ENCODE data around the gene VSX1.

VSX1 gene

GRCh38 chr20:25073544-25073943, 8.4 kb downstream of the VSX1 start:
- TF ChIP-seq, protein P1, sequence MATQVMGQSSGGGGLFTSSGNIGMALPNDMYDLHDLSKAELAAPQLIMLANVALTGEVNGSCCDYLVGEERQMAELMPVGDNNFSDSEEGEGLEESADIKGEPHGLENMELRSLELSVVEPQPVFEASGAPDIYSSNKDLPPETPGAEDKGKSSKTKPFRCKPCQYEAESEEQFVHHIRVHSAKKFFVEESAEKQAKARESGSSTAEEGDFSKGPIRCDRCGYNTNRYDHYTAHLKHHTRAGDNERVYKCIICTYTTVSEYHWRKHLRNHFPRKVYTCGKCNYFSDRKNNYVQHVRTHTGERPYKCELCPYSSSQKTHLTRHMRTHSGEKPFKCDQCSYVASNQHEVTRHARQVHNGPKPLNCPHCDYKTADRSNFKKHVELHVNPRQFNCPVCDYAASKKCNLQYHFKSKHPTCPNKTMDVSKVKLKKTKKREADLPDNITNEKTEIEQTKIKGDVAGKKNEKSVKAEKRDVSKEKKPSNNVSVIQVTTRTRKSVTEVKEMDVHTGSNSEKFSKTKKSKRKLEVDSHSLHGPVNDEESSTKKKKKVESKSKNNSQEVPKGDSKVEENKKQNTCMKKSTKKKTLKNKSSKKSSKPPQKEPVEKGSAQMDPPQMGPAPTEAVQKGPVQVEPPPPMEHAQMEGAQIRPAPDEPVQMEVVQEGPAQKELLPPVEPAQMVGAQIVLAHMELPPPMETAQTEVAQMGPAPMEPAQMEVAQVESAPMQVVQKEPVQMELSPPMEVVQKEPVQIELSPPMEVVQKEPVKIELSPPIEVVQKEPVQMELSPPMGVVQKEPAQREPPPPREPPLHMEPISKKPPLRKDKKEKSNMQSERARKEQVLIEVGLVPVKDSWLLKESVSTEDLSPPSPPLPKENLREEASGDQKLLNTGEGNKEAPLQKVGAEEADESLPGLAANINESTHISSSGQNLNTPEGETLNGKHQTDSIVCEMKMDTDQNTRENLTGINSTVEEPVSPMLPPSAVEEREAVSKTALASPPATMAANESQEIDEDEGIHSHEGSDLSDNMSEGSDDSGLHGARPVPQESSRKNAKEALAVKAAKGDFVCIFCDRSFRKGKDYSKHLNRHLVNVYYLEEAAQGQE (IDR thresholded peaks at IDR 0.05; ENCODE audit: insufficient read depth in 1 of 2, low read depth in 2 of 2, low read length in 2 of 2), result no peak
- TF ChIP-seq TAF1 (IDR thresholded peaks at IDR 0.05; ENCODE audit: borderline replicate concordance, insufficient read depth, low read length) (no peak), POLR2AphosphoS5 (IDR thresholded peaks at IDR 0.05; ENCODE audit: low read depth, low read length) (no peak), SIN3A (IDR thresholded peaks at IDR 0.05; ENCODE audit: borderline replicate concordance, insufficient read depth, low read length) (no peak), FOXP2 (optimal IDR thresholded peaks at IDR 0.05; ENCODE audit: borderline replicate concordance, extremely low read depth, extremely low read length, insufficient read depth) (no peak)

DNA sequence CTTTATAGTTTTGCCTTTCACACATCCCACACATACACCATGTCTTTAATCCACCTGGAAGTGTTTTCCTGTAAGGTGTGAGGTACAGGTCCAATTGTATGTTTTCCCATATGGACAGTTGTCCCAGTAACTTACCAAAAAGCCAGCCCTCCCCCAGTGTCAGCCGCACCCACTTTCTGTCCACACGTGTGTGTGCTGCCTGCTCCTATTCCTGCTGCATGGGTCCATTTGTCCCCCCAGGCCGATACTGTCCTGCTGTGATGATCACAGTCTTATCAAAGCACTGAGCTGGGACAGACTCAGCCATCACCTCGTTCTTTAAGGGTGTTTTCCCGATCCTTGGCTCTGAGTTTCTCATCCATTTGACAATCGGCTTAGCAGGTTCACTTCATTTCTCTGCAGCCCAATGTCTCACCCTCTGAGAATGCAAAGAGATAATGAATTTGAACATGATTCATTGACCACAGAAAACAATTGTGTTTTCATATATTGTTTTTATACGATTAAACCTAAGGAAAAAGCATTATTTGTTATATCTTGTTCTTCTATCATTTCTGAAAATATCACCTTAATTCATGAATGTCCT, 9.6 kb downstream of the VSX1 start:
- TF ChIP-seq, protein P1 (IDR thresholded peaks at IDR 0.05; ENCODE audit: insufficient read depth in 1 of 2, low read depth in 2 of 2, low read length in 2 of 2), result no peak
- TF ChIP-seq POLR2AphosphoS5 (IDR thresholded peaks at IDR 0.05; ENCODE audit: low read depth, low read length), result no peak

DNA sequence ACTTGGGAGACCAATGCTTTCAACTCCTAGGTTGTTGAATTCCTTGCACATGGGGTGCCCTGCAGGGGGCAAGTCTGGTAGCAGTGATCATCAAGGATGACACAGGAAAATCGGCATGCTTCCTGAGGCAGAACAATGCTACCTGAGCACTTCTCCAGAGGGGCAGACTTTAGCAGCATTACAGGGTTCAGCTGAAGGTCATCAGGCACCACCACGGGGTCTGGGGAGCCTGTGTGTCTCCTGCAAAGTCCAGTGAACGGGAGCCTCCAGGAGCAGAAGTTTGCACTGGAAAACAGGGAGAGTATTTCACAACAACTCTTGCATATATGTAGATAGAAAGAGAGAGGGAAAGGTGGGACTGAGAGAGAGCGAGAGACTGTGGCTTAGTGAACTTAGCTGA, 10.2 kb downstream of the VSX1 start:
- TF ChIP-seq FOXP2 (optimal IDR thresholded peaks at IDR 0.05; ENCODE audit: borderline replicate concordance, extremely low read depth, extremely low read length, insufficient read depth) (no peak), SIN3A (IDR thresholded peaks at IDR 0.05; ENCODE audit: borderline replicate concordance, insufficient read depth, low read length) (no peak), TAF1 (IDR thresholded peaks at IDR 0.05; ENCODE audit: borderline replicate concordance, insufficient read depth, low read length) (no peak), POLR2AphosphoS5 (IDR thresholded peaks at IDR 0.05; ENCODE audit: low read depth, low read length) (no peak)
- TF ChIP-seq, protein P1 (IDR thresholded peaks at IDR 0.05; ENCODE audit: insufficient read depth in 1 of 2, low read depth in 2 of 2, low read length in 2 of 2), result no peak

DNA sequence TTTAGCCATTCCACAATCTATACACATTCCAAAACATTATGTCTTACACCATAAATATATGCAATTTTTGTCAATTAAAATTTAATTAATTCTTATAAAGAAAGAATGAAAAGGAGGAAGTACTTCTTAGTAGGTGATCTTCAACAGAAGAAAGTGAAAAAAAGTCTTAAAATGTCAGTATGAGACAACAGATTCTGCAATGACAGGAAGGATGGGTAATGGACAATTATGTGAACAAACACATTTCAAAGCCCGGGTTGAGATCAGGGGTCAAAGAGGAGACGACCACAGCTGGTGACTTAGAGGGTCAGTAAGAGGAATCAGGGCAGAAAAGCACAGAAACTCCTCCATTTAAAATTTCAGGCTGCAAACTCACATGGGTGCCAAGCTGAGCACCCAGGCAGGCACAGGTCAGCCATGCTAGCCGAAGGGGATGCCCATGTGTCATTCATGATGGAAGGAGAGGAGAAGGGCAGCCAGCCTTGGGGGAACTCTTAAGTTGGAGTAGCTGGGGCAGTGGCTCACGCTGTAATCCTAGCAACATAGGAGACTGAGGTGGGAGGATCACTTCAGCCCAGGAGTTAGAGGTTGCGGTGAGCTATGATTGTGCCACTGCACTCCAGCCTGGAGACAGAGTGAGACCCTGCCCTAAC, 11.0 kb downstream of the VSX1 start:
- no peak for TF ChIP-seq FOXP2 (optimal IDR thresholded peaks at IDR 0.05; ENCODE audit: borderline replicate concordance, extremely low read depth, extremely low read length, insufficient read depth)
- no peak for TF ChIP-seq POLR2AphosphoS5 (IDR thresholded peaks at IDR 0.05; ENCODE audit: low read depth, low read length)
- TF ChIP-seq SIN3A (IDR thresholded peaks at IDR 0.05; ENCODE audit: borderline replicate concordance, insufficient read depth, low read length), result no peak
- no peak for TF ChIP-seq TAF1 (IDR thresholded peaks at IDR 0.05; ENCODE audit: borderline replicate concordance, insufficient read depth, low read length)
- TF ChIP-seq, protein P1 (IDR thresholded peaks at IDR 0.05; ENCODE audit: insufficient read depth in 1 of 2, low read depth in 2 of 2, low read length in 2 of 2), result no peak

Data from PFSK-1 (cell line).